ENCODE measurements around the gene ST6GALNAC6. TPM values are rescaled to one million over a fixed set of nuclear protein-coding genes. Genes with fewer than 3 reads are reported as not detected.

Gene ST6GALNAC6, protein sequence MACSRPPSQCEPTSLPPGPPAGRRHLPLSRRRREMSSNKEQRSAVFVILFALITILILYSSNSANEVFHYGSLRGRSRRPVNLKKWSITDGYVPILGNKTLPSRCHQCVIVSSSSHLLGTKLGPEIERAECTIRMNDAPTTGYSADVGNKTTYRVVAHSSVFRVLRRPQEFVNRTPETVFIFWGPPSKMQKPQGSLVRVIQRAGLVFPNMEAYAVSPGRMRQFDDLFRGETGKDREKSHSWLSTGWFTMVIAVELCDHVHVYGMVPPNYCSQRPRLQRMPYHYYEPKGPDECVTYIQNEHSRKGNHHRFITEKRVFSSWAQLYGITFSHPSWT
- 14.0 and 21.5 TPM in 2 replicates for total RNA-seq

DNA sequence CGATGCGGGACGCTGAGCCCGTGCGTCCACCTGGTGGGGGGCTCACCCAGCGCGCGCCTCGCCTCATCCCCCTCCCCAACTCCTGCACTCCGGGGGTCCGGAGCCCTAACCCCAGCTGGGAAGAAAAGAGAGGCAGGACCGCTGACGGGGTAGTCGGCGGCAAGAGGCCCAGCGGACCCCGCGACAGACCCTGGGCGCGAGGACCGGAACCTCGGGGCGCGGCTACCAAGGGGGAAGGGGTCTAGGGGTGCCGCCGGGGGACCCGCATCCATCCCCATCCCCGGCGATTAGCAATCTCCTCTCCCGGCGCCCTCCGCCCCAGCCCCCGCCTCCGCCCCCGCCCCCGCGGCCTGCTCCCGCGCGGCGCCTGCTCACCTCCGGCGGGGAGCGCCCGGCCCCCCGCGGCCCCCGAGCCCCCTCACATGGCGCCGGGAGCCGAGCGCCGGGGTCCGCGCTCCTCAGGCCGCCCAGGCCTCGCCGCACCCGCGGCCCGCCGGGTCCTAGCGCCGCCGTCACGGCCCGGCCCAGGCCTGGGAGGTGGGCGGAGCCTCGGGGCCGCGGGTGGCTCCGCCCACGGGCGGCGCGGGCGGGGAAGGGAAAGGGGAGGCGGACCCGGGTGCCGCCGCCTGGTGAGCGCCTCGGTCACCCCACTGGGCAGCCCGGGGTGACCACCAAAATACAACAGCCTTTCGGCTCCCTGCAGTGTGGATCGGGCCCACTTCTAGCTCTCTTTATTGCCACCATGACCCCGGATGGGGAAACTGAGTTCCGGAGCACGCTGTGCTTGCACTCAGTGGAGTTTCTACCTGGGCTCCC, at the start of gene ST6GALNAC6:
ST6GALNAC6 (minus strand) TSS at position 476 of the 816 bp plus-strand sequence. CDS start 1,622 bp downstream, outside the sequence.

DNA sequence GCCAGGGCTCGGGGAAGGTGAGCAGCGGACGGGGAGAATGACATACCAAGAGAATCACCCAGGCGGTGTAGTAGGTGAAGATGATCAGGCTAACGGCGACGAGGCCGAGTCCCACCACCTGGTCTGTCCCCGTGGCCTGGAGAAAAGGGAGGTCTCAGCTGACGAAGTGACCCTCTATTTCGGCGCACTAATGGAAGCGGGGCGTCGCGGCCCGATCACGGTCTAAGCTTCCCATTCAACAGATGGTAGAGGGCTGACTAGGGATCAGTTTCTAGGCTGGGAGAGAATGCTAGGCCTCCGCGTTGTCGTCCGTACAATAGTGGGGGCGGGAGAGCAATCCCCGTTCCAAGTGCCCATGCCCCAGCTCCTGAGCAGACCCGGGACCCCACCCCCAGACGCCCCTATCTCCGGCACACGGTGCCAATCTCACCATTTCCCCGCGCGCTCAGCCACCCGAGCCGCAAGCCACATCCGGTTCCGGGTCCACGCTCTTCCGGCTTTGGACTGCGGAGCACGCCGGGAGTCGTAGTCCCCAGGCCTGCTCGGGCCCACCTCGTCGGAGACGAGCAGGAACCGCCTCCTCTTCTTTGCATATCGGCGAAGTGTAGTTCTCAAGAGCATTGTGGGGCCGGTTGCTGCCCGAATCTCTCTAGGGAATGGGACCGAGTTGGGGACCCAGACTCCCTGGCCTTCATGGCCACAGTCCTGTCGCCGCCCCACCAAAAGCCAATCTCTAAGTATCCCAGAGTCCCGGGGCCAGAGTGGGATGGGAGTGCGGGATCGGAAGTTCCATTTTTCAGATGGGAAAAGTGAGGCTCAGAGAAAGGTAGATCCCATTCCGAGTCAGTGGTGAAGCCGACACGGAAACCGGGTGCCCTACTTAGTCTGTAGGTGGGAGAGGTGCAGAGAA, 38.2 kb upstream of the ST6GALNAC6 start, which contains the start of gene DPM2:
DPM2 (minus strand) TSS at position 467 of the 910 bp plus-strand sequence; CDS start at position 433, 34 bp downstream.

DNA sequence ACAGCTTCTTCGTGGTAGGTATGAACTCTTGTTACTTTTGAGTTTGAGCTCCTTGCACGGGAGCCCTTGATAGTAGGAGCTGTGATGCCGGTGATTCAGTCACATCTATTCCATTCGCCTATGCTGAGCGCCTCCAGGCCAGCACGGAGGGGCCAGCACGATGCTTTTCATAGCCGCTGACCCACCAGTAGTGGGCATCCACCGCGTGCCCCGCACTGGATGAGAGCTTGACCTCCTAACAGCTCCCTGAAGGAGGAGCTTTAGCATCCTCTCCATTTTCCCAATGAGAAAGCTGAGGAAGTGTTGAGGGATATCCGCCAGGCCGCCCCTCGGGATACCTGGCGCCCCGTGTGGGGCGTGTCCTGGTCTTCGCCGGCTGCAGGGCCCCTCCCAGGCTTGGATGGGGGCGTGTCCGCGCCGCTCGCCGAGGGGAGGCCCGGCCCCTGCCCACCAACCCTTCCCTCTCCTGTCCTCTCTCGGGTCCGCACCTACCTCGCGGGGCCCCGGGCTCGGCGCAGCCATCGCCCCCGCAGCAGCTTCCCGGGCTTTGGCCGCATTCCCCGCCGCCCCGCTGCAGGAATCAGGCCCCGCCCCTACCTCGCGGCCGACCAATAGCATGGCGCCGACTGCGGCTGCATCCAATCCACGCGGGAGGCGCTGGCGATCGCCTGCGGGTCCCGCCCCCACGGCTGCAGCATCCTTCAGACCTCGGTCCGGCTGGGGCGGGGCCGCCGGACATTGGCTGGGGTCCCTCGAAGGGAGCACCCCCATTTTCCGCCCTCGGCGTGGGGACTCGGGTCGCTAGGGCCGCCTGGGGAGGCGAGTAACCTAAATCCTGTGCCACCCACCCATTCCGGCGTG, 31.1 kb upstream of the ST6GALNAC6 start, which contains the start of gene PIP5KL1:
PIP5KL1 (minus strand) TSS at position 547 of the 861 bp plus-strand sequence; CDS start at position 522, 25 bp downstream.

DNA sequence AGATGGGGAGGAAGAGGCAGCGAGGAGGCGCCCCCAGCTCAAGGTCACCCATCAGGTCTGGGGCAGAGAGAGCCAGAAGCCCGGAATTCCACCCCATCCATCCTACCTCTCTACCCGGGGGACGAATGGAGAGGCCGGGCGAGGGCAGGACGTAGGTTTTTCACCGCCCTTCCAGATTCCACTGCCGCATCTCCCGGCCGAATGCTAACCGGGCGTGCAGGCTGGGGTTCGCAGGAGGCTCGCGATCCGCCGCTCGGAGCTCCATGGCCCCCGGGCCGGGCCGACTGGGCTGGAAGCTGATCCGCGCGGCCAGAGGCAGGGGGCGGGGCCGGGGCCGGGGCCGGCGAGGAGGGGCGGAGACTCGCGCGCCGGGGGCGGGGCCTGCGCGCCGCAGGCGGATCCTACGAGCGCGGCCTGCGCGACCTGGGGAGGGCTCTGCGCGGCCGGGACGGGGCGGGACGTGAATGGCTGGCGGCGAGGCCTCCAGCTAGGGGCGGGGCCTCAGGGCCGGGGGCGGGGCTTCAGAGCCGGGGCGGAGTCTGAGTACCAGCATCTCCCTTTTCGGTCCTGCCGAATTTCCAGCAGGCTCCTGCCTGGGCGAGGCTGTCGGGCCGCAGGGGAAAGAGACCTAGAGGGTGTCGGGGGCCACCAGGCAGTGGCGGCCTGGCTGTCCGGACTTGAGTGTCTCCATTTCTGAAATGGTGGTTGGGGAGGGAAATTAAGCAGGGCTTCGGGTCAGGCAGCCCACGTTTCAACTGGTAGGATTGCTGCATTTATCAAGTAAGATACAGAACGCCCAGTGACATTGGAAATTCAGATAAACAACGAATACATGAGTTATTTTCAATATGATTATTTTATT, 17.5 kb upstream of the ST6GALNAC6 start, which contains the start of gene ST6GALNAC4:
ST6GALNAC4 (minus strand) TSS at position 322 of the 862 bp plus-strand sequence. CDS start 622 bp downstream, outside the sequence.

DNA sequence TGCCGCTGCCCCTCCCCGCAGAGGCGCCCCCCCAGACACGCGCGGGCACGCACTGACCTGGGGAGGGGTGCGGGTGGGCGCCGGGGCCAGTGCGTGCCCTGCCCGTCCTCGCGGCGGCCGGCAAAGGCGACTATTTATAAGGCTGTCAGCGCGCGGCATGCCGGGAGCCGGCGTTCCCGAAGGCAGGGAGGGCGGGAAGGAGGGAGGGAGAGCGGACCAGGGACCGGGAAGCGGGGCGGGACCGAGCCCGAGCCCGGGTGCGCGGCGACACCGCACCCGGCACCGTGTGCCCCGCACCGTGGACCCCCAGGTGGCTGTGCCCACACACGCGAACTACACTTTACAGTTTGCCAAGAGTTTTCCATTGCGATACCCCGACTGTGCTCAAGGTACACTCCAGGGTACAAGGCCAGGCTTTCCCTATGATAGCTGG, 21.8 kb downstream of the ST6GALNAC6 start, which contains the start of gene AK1:
AK1 (minus strand) TSS at position 110 of the 433 bp plus-strand sequence. CDS start 3,058 bp downstream, outside the sequence.

DNA sequence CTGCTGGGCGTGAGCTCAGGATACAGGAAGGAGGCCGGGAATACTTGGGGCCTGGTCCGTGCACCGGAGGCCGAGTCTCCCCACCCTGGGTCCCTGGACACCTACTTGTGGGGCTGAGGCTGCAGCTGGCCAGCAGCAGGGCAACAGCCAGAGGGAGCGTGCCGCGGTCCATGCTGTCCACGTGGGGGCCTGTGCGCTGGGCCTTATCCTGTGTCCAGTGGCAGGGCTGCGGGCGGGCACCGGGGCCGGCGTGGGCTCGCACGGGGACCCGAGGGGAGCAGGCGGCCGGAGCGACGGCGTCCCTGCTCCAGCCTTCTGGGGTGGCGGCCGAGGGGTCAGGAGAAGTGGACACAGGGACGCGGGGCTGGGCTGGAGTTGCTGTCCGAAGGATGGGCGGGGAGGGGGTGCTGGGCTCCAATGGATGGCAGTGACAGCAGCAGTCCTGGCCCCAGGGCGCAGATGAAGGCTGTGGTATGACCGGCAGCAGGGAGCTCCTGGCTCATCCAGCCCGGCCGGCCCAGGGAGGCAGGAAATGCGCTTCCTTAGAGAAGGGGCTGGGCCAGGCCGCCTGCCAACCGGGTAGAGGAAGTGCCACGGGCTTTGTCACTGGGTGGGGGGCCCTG, 45.1 kb downstream of the ST6GALNAC6 start, which contains the start of gene ENG:
ENG (minus strand) TSS at position 475 of the 623 bp plus-strand sequence; CDS start at position 172, 303 bp downstream.

Other genes starting within 250 kb of the ST6GALNAC6 start
- 0.07 TPM in 1 of 2 replicates, not detected in the other for gene CFAP157, start 192.6 kb downstream of the ST6GALNAC6 start, total RNA-seq
- 16.0 and 24.9 TPM in 2 replicates for gene PTRH1, start 183.9 kb downstream of the ST6GALNAC6 start, total RNA-seq
- gene TTC16, start 183.5 kb downstream of the ST6GALNAC6 start, total RNA-seq = not detected in 2 replicates
- gene TOR2A, start 164.3 kb downstream of the ST6GALNAC6 start, total RNA-seq = 2.7 and 7.3 TPM in 2 replicates
- gene SH2D3C, start 120.9 kb downstream of the ST6GALNAC6 start, total RNA-seq = under 0.01 and 0.07 TPM in 2 replicates
- 74.5 and 80.0 TPM in 2 replicates for gene CDK9, start 113.6 kb downstream of the ST6GALNAC6 start, total RNA-seq
- 42.7 and 60.6 TPM in 2 replicates for gene FPGS, start 96.7 kb downstream of the ST6GALNAC6 start, total RNA-seq
- 0.34 and 2.3 TPM in 2 replicates for gene ENG, start 44.9 kb downstream of the ST6GALNAC6 start, total RNA-seq
- gene AK1, start 21.9 kb downstream of the ST6GALNAC6 start, total RNA-seq = 20.5 and 33.5 TPM in 2 replicates
- 25.3 and 42.9 TPM in 2 replicates for gene ST6GALNAC4, start 17.4 kb upstream of the ST6GALNAC6 start, total RNA-seq
- 4.1 and 4.3 TPM in 2 replicates for gene PIP5KL1, start 31.2 kb upstream of the ST6GALNAC6 start, total RNA-seq
- gene DPM2, start 38.3 kb upstream of the ST6GALNAC6 start, total RNA-seq = 13.7 and 16.2 TPM in 2 replicates
- gene EEIG1, start 81.4 kb upstream of the ST6GALNAC6 start, total RNA-seq = 9.9 and 93.0 TPM in 2 replicates
- gene NAIF1, start 167.7 kb upstream of the ST6GALNAC6 start, total RNA-seq = 12.5 and 14.0 TPM in 2 replicates
- gene SLC25A25, start 168.6 kb upstream of the ST6GALNAC6 start, total RNA-seq = 29.4 and 34.2 TPM in 2 replicates
- gene PTGES2, start 228.1 kb upstream of the ST6GALNAC6 start, total RNA-seq = 88.5 and 116 TPM in 2 replicates
- gene LCN2, start 249.8 kb upstream of the ST6GALNAC6 start, total RNA-seq = 49.6 and 128 TPM in 2 replicates